Activated B cell treated with CpG ODN at 0.5 μM for 24 hours (primary cell): Measurements from ENCODE around the gene OGFOD3. TPM values are rescaled to one million over a fixed set of nuclear protein-coding genes. Genes with fewer than 3 reads are reported as not detected.
"Not testable (repeated sequence)": the region's sequence is repeated elsewhere in the genome, so short reads cannot be mapped to it uniquely, and the experiment has no call there.

Experiments
- ATAC-seq: fragments of 200-7000 bp; cut with Tn5 transposase; one replicate; pipeline ENCODE4 v1.10.0; 2021; ENCODE audit warnings: low read depth, mild to moderate bottlenecking, moderate library complexity
- CTCF ChIA-PET: fragments of 350-600 bp; sonication (Branson Sonifier 250); formaldehyde crosslinking; loops from one replicate; lab custom pipeline; 2021; ENCODE audit warnings: antibody characterized with exemption; lab: Charles Lee
- POLR2A ChIA-PET: fragments of 350-600 bp; sonication (Branson Sonifier 250); formaldehyde crosslinking; loops from one replicate; lab custom pipeline; 2021; ENCODE audit warnings: antibody characterized with exemption; lab: Charles Lee
- DNase-seq: peaks from one replicate; pipeline ENCODE4 v3.0.0; 2022
- H3K27ac Mint-ChIP-seq: one replicate; pipeline ENCODE4 v1.8.0; 2020; ENCODE audit warnings: mixed read lengths
- H3K27me3 Mint-ChIP-seq: one replicate; pipeline ENCODE4 v1.8.0; 2021; ENCODE audit warnings: mixed read lengths
- H3K36me3 Mint-ChIP-seq: one replicate; pipeline ENCODE4 v1.8.0; 2021; ENCODE audit warnings: low read depth, mixed read lengths
- H3K4me1 Mint-ChIP-seq: one replicate; pipeline ENCODE4 v1.8.0; 2021; ENCODE audit warnings: mixed read lengths
- H3K4me3 Mint-ChIP-seq: one replicate; pipeline ENCODE4 v1.8.0; 2020; ENCODE audit warnings: mild to moderate bottlenecking, mixed read lengths
- H3K9me3 Mint-ChIP-seq: one replicate; pipeline ENCODE4 v1.8.0; 2020; ENCODE audit warnings: mixed read lengths
- CTCF ChIP-seq: fragments of 200-600 bp; IDR thresholded peaks from one replicate; pipeline ENCODE4 v1.8.0; 2022; ENCODE audit warnings: antibody characterized with exemption, mild to moderate bottlenecking
- intact Hi-C: fragments of 100-400 bp; cut with micrococcal nuclease; formaldehyde crosslinking; loops from one replicate; pipeline ENCODE4 v1.15.1; 2024
- total RNA-seq: library from RNA; stranded (reverse); gene quantifications from 2 replicates; pipeline ENCODE4 v1.2.3, GENCODE V29; 2022

OGFOD3 gene
- total RNA-seq, 1 donor from 2014 or later = 35.0 TPM

- H3K9me3 Mint-ChIP-seq = no peaks in the 10 kb centered on the region
- intact Hi-C loops = no loop called here
- H3K36me3 Mint-ChIP-seq = peaks cover under 1% of the 10 kb centered on the region
- POLR2A ChIA-PET = no interaction called here
- H3K4me3 Mint-ChIP-seq = no peak overlapping the region
- H3K27me3 Mint-ChIP-seq = peaks cover 13% of the 10 kb centered on the region
- H3K4me1 Mint-ChIP-seq = no peaks in the 10 kb centered on the region
- H3K27ac Mint-ChIP-seq = no peak overlapping the region
- DNase-seq (no peak), ATAC-seq (no peak)
- TF ChIP-seq CTCF = no peak
- CTCF ChIA-PET = interaction anchor here (0.6 kb wide), 1 partner anchor 110 kb away, joined by 3 read pairs; no protein-coding TSS in a partner anchor
Observed at GRCh38 chr17:82384730-82385481, 33.5 kb downstream of the OGFOD3 start.

DNA sequence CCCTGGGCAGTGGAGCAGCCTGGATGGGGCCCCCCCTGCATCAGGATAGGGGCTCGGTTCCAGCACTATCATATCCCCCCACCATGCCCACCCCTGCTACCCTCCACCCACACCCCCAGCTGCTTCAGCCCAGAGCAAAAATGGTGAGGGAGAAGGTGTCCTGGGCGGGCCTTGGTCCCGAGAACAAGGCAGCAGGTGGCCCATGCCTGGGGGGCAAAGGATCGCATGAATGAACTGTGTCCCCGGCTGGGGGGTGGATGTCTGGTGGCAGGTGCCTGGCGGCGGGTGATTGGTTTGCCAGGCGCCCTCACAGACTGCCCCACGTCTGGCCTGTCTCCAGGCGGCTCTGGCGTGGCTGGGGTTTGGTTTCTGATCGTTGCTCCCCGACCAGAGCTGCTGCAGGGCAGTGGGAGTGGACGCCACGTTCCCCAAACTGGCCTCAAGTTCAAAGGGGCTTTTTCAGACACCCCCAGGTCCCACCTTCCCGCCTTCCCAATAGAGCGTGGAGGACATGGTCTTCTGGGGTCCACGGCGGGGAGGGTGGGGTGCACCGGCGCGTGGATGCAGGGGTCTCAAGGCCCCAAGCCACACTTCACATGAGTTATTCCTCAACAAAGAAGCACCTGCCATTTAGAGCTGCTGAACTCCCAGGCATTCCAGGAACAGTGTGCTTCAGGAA lies 34.2 kb downstream of the OGFOD3 start:
- no peaks in the 10 kb centered on the region for H3K4me1 Mint-ChIP-seq
- no peaks in the 10 kb centered on the region for H3K9me3 Mint-ChIP-seq
- peaks cover 15% of the 10 kb centered on the region for H3K27me3 Mint-ChIP-seq
- H3K36me3 Mint-ChIP-seq = no peaks in the 10 kb centered on the region
- TF ChIP-seq CTCF = no peak
- intact Hi-C loops = no loop called here
- DNase-seq (no peak), ATAC-seq (no peak)
- ChIA-PET CTCF (interaction anchor here (0.6 kb wide), 1 partner anchor 111 kb away, joined by 3 read pairs; no protein-coding TSS in a partner anchor), POLR2A (no interaction called here)
- H3K4me3 Mint-ChIP-seq = no peak overlapping the region
- no peak overlapping the region for H3K27ac Mint-ChIP-seq

GRCh38 chr17:82383411-82383810 lies 35.0 kb downstream of the OGFOD3 start:
- POLR2A ChIA-PET = no interaction called here

DNA sequence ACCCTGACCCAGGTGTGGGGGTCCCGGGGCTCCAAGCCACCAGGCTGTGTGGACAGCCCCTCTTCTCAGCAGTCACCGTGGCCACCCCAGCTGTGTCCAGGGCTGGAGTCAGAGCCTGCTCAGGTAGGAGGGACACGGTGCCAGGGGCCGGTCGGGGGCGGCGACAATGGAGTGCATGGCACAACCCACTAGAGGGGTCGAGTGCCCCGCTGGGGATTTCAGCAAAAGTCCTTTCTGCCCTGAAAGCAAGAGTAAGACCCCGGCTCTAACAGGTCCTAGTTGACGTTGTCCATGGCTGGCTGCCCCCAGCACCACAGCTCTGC lies 35.5 kb downstream of the OGFOD3 start:
- no peaks in the 10 kb centered on the region for H3K9me3 Mint-ChIP-seq
- no peak overlapping the region for H3K27ac Mint-ChIP-seq
- intact Hi-C loops = no loop called here
- DNase-seq (no peak), ATAC-seq (no peak)
- TF ChIP-seq CTCF = no peak
- ChIA-PET CTCF (no interaction called here), POLR2A (no interaction called here)
- H3K36me3 Mint-ChIP-seq = no peaks in the 10 kb centered on the region
- H3K4me3 Mint-ChIP-seq = no peak overlapping the region
- no peaks in the 10 kb centered on the region for H3K4me1 Mint-ChIP-seq
- H3K27me3 Mint-ChIP-seq = peaks cover 18% of the 10 kb centered on the region

More at GRCh38 chr17:82383411-82383810, 35.0 kb downstream of the OGFOD3 start:
- no peaks in the 10 kb centered on the region for H3K36me3 Mint-ChIP-seq
- H3K9me3 Mint-ChIP-seq = no peaks in the 10 kb centered on the region
- no peak for TF ChIP-seq CTCF
- intact Hi-C loops = no loop called here
- no peak overlapping the region for H3K4me3 Mint-ChIP-seq
- no peak for ATAC-seq
- no peaks in the 10 kb centered on the region for H3K4me1 Mint-ChIP-seq
- no peak overlapping the region for H3K27ac Mint-ChIP-seq
- H3K27me3 Mint-ChIP-seq = peaks cover 18% of the 10 kb centered on the region
- DNase-seq = no peak
- CTCF ChIA-PET = no interaction called here

DNA sequence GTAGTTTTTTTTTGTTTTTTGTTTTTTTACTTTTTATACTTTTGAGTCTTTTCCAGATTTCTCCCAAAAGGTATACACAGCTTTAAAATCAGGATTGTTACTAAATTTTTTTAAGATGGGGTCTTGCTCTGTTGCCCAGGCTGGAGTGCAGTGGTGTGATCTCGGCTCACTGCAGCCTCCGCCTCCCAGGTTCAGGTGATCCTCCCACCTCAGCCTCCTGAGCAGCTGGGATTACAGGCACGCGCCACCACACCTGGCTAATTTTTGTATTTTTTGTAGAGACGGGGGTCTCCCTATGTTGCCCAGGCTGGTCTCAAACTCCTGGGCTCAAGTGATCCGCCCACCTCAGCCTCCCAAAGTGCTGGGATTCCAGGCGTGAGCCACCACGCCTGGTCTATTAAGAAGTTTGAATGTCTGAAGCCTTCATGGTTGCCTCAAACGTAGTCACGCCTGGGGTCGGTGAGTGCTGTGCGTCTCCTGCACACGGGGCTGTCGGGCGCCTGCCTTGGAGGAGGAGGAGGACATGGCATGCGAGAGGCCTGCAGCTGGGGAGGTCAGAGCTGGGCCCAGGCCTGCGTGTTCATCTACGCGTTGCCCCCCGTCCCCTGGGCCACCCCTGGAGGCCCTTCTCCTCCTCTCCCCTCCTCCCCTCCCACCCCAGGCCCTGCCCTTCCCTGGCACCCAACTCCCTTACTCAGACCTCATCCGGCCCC lies 36.0 kb downstream of the OGFOD3 start:
- POLR2A ChIA-PET, CTCF ChIA-PET, H3K4me3 Mint-ChIP-seq, H3K9me3 Mint-ChIP-seq, H3K36me3 Mint-ChIP-seq, DNase-seq, intact Hi-C loops, ATAC-seq, H3K4me1 Mint-ChIP-seq, H3K27ac Mint-ChIP-seq: not testable (repeated sequence)
- H3K27me3 Mint-ChIP-seq = peaks cover 18% of the 10 kb centered on the region

DNA sequence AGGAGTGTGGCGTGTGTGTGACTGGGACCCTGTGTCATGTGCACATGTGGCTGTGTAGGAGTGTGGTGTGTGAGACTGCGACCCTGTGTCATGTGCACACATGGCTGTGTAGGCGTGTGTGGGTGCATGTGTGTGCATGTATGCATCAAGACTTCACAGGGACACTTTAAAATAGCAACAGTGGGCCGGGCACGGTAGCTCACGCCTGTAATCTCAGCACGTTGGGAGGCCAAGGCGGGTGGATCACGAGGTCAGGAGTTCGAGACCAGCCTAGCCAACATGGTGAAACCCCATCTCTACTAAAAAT lies 36.7 kb downstream of the OGFOD3 start:
- H3K27ac Mint-ChIP-seq, H3K36me3 Mint-ChIP-seq, intact Hi-C loops, H3K4me3 Mint-ChIP-seq, POLR2A ChIA-PET, ATAC-seq, DNase-seq, H3K9me3 Mint-ChIP-seq, CTCF ChIA-PET, H3K4me1 Mint-ChIP-seq: not testable (repeated sequence)
- peaks cover 18% of the 10 kb centered on the region for H3K27me3 Mint-ChIP-seq
